Activated CD4-positive, alpha-beta memory T cell treated with anti-CD3 and anti-CD28 coated beads, Interleukin-2, amount 10 ng/mL, durations not matched to agents 7 days and 5 days (primary cell): ENCODE results near the gene KRT71. TPM values are rescaled to one million over a fixed set of nuclear protein-coding genes. Genes with fewer than 3 reads are reported as not detected.

ENCODE experiments used
- CTCF ChIA-PET: fragments of 350-600 bp; sonication (Branson Sonifier 250); formaldehyde crosslinking; loops from one replicate; lab custom pipeline; 2021; ENCODE audit warnings: antibody characterized with exemption, inconsistent platforms; lab: Charles Lee
- POLR2A ChIA-PET: fragments of 350-600 bp; sonication (Branson Sonifier 250); formaldehyde crosslinking; loops from one replicate; lab custom pipeline; 2021; ENCODE audit warnings: antibody characterized with exemption; lab: Charles Lee
- DNase-seq: peaks from one replicate; pipeline ENCODE4 v3.0.0-alpha.2; 2020
- H3K27ac Mint-ChIP-seq: one replicate; pipeline ENCODE4 v1.8.0; 2021; ENCODE audit warnings: mild to moderate bottlenecking, mixed read lengths
- H3K27me3 Mint-ChIP-seq: one replicate; pipeline ENCODE4 v1.8.0; 2021; ENCODE audit warnings: mixed read lengths
- H3K36me3 Mint-ChIP-seq: one replicate; pipeline ENCODE4 v1.8.0; 2021; ENCODE audit warnings: low read depth, mixed read lengths
- H3K4me1 Mint-ChIP-seq: one replicate; pipeline ENCODE4 v1.8.0; 2021; ENCODE audit warnings: mixed read lengths
- H3K4me3 Mint-ChIP-seq: one replicate; pipeline ENCODE4 v1.8.0; 2021; ENCODE audit warnings: mild to moderate bottlenecking, mixed read lengths
- H3K9me3 Mint-ChIP-seq: one replicate; pipeline ENCODE4 v1.8.0; 2021; ENCODE audit warnings: mixed read lengths
- total RNA-seq, 2 experiments: library from RNA; stranded (reverse); gene quantifications; one replicate each; pipeline ENCODE4 v1.2.3, GENCODE V29; 2021

KRT71 gene
- total RNA-seq, 2 experiments from 2014 or later = not detected

DNA sequence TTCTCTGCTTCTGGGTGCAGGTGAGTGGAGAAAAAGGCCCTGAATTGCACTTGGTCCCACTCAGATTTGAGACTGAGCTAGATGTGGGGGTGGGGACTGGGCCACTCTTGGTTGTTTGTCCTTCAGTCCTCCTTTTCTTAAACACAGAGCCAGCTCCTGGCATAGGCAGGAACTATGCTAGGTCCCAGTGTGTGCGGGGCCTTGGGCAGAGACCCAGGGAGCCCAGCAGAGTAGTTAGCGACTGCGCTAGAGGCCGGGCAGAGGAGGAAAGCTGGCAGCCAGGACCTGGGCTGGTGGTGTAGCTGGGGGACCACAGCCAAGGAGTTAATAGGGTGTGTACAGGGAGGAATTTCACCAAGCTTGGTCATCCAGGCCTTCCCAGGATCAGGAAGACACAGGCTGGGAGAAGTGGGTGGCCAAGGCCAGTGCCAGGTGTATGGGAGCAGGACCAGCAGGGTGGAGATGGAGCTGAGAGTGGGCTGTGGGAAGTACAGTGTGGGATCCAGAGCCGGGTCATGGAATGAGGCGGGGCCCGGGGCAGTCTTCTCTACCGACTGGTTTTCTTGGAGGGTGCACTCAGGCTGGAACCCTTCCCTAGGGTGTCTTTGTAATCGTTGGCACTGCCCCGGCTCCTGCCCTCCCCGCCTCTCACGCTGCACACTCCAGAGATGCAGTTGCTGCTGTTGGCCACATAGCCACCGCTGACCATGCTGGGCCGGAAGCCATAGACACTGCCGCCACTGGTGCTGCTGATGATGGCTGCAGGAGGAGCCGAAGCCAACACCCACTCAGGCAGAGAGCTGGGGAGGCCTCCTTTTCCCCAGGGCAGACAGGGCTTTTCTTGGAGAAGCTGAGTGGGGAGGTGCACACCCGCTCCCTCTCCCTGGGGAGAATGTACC is 8.7 kb downstream of the KRT71 start:
- POLR2A ChIA-PET = no interaction called here
- no peaks in the 10 kb centered on the region for H3K36me3 Mint-ChIP-seq
- no peak overlapping the region for H3K4me3 Mint-ChIP-seq
- DNase-seq = no peak
- CTCF ChIA-PET = interaction anchor here (0.6 kb wide), 1 partner anchor 389 kb away, joined by 3 read pairs; no protein-coding TSS in a partner anchor
- peaks cover 6% of the 10 kb centered on the region for H3K4me1 Mint-ChIP-seq
- no peaks in the 10 kb centered on the region for H3K9me3 Mint-ChIP-seq
- no peaks in the 10 kb centered on the region for H3K27me3 Mint-ChIP-seq
- H3K27ac Mint-ChIP-seq = no peak overlapping the region

DNA sequence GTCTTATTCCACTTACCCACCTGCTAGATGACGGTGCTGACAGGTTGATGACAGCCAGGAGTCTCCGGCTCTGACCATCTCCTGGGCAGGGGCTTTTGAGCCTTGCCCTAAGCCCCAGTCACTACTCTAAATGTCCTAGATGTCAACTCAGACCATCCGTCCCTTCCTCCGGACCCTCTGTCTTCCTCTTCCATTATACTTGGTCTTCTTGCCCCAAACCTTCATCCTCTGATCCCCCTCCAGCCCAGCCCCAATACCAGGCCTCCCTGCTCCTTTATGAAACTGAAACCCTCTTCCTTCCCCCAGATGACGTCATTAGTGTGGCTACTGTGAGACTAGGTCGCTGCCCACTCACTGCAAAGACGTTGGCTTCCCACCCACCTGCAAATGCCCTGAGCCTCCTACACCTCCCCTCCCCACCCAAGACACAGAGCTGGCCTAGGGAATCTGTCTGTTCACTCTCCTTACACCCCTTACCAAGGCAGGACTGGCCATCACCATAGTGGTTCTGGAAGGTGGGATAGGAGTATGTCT is 10.1 kb downstream of the KRT71 start:
- no peaks in the 10 kb centered on the region for H3K36me3 Mint-ChIP-seq
- no peaks in the 10 kb centered on the region for H3K9me3 Mint-ChIP-seq
- H3K27me3 Mint-ChIP-seq = no peaks in the 10 kb centered on the region
- no peak for DNase-seq
- ChIA-PET POLR2A (no interaction called here), CTCF (no interaction called here)
- H3K27ac Mint-ChIP-seq = no peak overlapping the region
- H3K4me3 Mint-ChIP-seq = no peak overlapping the region
- peaks cover 6% of the 10 kb centered on the region for H3K4me1 Mint-ChIP-seq

DNA sequence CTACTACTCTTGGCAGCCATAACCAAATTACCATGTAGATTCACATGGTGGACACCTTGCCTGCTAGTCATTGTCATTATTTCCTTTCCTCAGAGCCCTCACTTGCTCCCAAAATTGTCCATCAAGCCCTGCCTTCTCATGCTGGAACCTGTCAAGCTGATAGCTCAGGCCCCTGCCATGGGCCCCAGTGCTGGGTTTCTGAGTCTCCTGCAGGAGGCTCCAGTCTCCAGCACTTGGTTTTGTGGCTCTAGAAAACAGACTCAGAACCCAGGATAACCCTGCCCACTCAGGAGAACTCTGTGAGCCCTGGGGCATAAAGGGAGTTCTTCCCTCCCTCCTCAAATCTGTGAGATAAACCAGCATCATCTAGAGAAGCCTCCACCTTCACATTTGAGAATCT is 10.8 kb downstream of the KRT71 start:
- Mint-ChIP-seq H3K4me3 (no peak overlapping the region), H3K27ac (no peak overlapping the region), H3K36me3 (no peaks in the 10 kb centered on the region), H3K27me3 (no peaks in the 10 kb centered on the region), H3K9me3 (no peaks in the 10 kb centered on the region), H3K4me1 (peaks cover 6% of the 10 kb centered on the region)
- ChIA-PET CTCF (no interaction called here), POLR2A (no interaction called here)
- no peak for DNase-seq

DNA sequence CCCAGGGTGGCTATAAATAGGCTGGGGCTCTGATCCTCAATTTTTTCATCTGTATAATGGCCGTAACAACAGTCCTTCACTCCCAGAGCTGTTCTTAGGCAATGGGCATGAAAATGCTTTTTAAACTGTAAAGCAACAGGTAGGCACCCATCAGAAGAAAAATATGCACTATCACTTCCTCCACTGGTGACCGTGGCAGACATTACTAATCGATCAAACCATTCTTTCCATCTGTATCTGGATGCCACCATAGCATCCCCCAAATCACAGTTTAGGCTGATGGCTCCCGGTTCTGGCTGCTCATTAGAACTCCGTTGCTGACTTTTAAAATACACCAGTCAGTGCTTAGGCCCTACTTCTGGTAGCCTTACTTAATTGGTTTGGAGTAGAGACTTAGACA is 11.2 kb downstream of the KRT71 start:
- Mint-ChIP-seq H3K4me3 (no peak overlapping the region), H3K36me3 (no peaks in the 10 kb centered on the region)

DNA sequence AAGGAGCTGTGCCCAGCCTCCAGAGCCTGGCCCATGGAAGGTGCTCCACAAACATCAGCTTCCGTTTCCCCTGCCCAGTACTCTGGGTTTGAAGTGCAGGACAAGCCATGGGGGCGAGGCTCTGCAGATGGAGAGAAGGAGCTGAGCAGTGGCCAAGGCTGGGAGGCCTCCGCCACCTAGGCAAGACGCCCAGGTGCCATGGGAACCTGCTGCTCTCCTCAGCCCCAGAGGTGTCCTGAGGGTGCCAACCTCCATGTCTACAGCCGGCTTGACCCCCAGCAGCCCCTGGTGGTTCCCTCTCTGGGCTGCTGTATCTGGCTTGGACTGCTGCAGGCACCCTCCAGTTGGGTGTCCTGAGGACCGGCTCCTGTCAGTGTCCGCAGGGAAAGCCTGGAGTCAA is 12.4 kb downstream of the KRT71 start:
- DNase-seq = no peak
- POLR2A ChIA-PET = no interaction called here
- H3K4me3 Mint-ChIP-seq = no peak overlapping the region
- H3K9me3 Mint-ChIP-seq = no peaks in the 10 kb centered on the region
- CTCF ChIA-PET = interaction anchor here (0.8 kb wide), 1 partner anchor 516 kb away, joined by 3 read pairs; no protein-coding TSS in a partner anchor
- H3K27me3 Mint-ChIP-seq = no peaks in the 10 kb centered on the region
- no peak overlapping the region for H3K27ac Mint-ChIP-seq
- no peaks in the 10 kb centered on the region for H3K36me3 Mint-ChIP-seq
- H3K4me1 Mint-ChIP-seq = peaks cover 6% of the 10 kb centered on the region

More for the DNA sequence above, 11.2 kb downstream of the KRT71 start:
- Mint-ChIP-seq H3K27ac (no peak overlapping the region), H3K9me3 (no peaks in the 10 kb centered on the region), H3K4me1 (peaks cover 6% of the 10 kb centered on the region), H3K27me3 (no peaks in the 10 kb centered on the region)
- ChIA-PET CTCF (no interaction called here), POLR2A (no interaction called here)
- DNase-seq = no peak

DNA sequence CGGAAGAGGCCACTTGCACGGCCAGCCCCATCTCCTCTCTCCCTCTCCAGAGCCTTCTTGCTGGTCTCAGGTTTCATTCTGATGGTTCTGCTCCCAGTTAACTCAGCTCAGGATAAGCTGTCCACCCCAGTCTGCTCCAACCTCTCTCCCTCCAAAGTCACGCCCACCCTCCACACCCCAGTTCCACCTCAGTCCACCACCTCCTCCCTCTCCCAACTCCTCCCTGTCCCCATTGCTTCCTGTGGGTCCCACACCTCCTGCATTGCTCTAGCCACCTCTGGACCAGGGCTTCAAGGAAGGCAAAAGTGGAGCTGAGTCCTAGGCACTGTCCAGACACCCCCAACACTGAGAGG is 13.1 kb downstream of the KRT71 start:
- Mint-ChIP-seq H3K36me3 (no peaks in the 10 kb centered on the region), H3K9me3 (no peaks in the 10 kb centered on the region), H3K4me3 (no peak overlapping the region), H3K27me3 (no peaks in the 10 kb centered on the region), H3K4me1 (peaks cover 6% of the 10 kb centered on the region), H3K27ac (no peak overlapping the region)
- ChIA-PET POLR2A (no interaction called here), CTCF (interaction anchor here (0.8 kb wide), 1 partner anchor 515 kb away, joined by 3 read pairs; no protein-coding TSS in a partner anchor)
- no peak for DNase-seq

DNA sequence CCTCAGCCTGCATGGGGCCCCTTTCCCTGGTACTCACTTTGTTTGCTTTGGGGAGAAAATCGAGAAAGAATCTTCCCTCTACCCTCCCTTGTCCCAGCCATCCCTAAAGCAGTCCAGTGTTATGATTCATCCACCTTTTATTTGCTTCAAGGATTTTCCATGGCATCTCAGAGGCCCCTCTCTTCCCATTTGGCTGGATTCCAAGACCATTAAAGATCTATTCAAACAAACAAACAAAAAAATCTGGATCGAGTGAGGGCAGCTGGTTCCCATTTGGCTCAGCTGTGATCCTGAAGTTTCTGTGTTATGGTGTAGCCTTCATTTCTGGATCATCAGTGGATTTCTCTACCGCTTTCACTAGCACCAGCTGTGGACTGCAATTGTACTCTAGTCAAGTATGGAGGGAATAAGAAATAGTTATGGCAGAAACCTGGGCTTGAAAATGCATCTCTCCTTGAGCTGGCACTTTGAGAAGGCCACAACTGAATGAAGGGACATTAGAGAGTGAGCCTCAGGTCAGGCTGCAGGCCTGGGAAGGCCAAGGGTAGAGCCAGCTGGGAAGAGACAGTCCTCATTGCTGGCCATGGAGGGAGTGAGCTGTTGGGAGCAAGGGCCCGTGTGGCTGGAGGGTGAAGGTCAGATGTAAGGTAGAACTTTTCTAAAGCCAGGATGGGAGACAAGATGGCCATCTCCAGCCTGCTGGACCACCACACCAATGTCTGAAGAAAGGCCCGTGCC is 13.7 kb downstream of the KRT71 start:
- Mint-ChIP-seq H3K27ac (no peak overlapping the region), H3K36me3 (no peaks in the 10 kb centered on the region), H3K9me3 (no peaks in the 10 kb centered on the region), H3K4me3 (no peak overlapping the region), H3K27me3 (no peaks in the 10 kb centered on the region), H3K4me1 (peaks cover 6% of the 10 kb centered on the region)
- CTCF ChIA-PET = no interaction called here
- DNase-seq = no peak
- POLR2A ChIA-PET = no interaction called here

DNA sequence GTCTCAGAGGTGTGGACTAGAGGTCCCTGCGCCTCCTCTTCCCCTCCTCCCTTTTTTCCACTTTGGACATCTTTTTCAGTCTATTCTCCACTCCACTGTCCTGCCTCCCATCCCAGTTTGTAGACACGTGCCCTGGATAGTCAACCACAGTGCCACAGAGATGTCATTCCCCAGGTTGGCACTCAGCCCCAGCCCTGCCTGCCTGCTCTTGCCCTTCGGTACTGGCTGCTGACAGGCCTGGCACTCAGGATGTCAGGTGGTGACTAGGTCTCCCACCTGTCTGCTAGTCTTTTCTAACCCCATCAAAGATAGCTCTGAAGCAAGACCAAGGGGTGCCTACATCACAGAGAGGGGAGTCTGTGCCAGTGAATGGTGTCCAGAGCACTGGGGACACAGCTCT is 15.8 kb downstream of the KRT71 start:
- Mint-ChIP-seq H3K9me3 (no peaks in the 10 kb centered on the region), H3K36me3 (no peaks in the 10 kb centered on the region), H3K27ac (no peak overlapping the region), H3K4me1 (no peaks in the 10 kb centered on the region), H3K4me3 (no peak overlapping the region), H3K27me3 (no peaks in the 10 kb centered on the region)
- ChIA-PET POLR2A (no interaction called here), CTCF (no interaction called here)
- DNase-seq = no peak

DNA sequence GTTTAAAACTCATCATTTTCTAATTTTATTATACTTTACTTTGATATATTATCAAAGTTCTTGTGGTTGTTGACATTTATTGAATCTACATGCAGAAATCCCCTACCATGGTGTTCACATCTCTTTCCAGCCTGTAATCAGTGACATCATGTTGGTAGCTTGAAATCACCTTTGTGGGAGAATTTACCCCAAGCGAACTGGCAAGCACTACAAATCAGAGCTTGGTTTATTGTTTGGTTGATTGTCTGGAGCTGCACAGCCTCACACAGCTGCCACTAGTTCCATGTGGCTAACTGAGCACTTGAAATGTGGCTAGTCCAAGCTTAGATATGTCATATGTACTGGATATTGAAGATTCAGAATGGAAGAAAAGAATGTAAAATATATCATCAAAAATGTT is 17.4 kb downstream of the KRT71 start:
- DNase-seq = no peak
- CTCF ChIA-PET = no interaction called here
- Mint-ChIP-seq H3K4me1 (no peaks in the 10 kb centered on the region), H3K27ac (no peak overlapping the region), H3K27me3 (no peaks in the 10 kb centered on the region), H3K4me3 (no peak overlapping the region), H3K36me3 (no peaks in the 10 kb centered on the region), H3K9me3 (no peaks in the 10 kb centered on the region)
- POLR2A ChIA-PET = no interaction called here

DNA sequence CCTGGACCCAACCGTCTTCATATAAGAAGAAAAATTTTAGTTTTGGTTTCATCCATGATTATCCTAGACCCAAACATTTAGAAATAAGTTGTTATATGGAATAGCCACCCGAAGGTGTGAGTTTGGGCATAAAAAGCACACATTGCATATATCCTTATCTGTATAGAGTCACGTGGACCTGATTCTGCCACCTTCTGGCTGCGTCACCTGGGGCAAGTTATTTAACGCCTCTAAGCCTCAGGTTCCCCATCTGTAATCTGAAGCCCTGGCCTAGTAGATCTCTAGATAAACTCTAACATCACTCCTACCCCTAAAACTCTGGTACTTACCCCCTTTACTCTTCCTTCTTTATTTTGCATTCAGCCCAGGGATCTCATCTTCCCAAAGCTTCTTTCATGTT is 18.5 kb downstream of the KRT71 start:
- DNase-seq = no peak
- ChIA-PET POLR2A (no interaction called here), CTCF (interaction anchor here (0.6 kb wide), 1 partner anchor 151 kb away, joined by 4 read pairs; no protein-coding TSS in a partner anchor)
- Mint-ChIP-seq H3K36me3 (no peaks in the 10 kb centered on the region), H3K27ac (no peak overlapping the region), H3K4me1 (no peaks in the 10 kb centered on the region), H3K4me3 (no peak overlapping the region), H3K9me3 (no peaks in the 10 kb centered on the region), H3K27me3 (no peaks in the 10 kb centered on the region)

DNA sequence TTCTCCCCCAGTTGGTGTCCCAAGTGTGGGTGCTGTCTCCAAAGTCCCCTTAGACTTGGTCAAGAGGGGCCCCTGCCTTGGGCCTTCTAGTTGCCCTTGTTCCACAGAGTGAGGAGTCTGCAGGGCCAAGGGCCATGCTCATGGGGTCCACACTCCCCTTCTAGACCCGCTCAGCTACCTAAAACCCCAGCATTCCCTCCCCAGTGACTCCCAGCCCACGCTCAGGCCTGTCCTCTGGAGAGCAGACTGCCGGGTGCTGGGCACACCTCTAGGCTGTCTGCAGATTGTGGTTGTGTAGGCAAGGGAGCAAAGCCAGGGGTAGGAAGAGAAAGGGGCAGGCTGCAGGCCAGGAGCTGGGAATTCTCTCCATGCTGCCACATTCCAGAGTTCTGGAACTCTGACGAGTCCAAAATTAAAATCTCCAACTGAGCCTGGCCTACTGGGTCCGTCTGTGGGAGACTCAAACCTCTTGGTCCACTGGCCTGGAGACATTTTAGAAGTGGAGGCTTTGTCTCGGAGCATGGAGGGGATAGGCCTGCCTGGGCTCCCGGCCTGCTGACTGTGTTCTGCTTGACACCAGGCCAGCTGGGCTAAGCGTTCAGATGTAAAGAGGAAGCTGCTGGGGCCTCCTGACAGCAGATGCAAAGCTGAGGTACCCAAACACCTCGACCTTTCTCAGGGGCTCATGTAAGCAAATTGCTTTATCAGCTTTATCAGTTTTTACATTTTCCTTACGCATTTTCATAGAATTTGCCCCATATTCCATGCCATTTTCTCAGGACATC is 19.1 kb downstream of the KRT71 start:
- H3K4me3 Mint-ChIP-seq = no peak overlapping the region
- H3K9me3 Mint-ChIP-seq = no peaks in the 10 kb centered on the region
- H3K36me3 Mint-ChIP-seq = no peaks in the 10 kb centered on the region
- ChIA-PET CTCF (no interaction called here), POLR2A (no interaction called here)
- H3K27ac Mint-ChIP-seq = no peak overlapping the region
- DNase-seq = no peak
- H3K27me3 Mint-ChIP-seq = no peaks in the 10 kb centered on the region
- H3K4me1 Mint-ChIP-seq = no peaks in the 10 kb centered on the region

DNA sequence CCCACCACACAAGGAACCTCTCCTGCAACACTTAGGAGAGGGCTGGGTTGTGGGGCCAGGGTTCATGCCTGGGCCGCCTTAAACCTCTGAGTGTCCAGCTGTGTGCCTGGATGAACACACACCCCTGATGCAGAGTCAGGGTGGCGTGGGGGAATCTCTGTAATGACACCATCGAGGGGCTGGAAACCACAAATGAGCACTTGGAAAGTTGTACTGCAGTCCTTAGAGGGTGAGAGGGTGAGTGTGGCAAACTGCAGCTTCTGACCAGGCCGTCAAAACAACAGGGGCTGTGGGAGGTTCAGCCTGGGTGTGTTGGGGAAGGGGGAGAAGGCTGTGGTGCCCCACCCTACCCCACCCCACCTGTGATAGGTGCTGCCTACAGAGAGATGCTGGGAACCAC is 20.3 kb downstream of the KRT71 start:
- CTCF ChIA-PET = no interaction called here
- no peak overlapping the region for H3K4me3 Mint-ChIP-seq

More for the DNA sequence above, 20.3 kb downstream of the KRT71 start:
- DNase-seq = no peak
- no peaks in the 10 kb centered on the region for H3K27me3 Mint-ChIP-seq
- POLR2A ChIA-PET = no interaction called here
- no peak overlapping the region for H3K27ac Mint-ChIP-seq
- H3K36me3 Mint-ChIP-seq = no peaks in the 10 kb centered on the region
- no peaks in the 10 kb centered on the region for H3K9me3 Mint-ChIP-seq
- no peaks in the 10 kb centered on the region for H3K4me1 Mint-ChIP-seq
